ENCODE results near the gene GDPD3. TPM values are rescaled to one million over a fixed set of nuclear protein-coding genes. Genes with fewer than 3 reads are reported as not detected.

Gene GDPD3
- total and polyA plus RNA-seq, 2 of the 13 experiments (the other 11 are each of a cell fraction or from before 2014, with no cell fraction given): 18.7 to 20.6 TPM

DNA sequence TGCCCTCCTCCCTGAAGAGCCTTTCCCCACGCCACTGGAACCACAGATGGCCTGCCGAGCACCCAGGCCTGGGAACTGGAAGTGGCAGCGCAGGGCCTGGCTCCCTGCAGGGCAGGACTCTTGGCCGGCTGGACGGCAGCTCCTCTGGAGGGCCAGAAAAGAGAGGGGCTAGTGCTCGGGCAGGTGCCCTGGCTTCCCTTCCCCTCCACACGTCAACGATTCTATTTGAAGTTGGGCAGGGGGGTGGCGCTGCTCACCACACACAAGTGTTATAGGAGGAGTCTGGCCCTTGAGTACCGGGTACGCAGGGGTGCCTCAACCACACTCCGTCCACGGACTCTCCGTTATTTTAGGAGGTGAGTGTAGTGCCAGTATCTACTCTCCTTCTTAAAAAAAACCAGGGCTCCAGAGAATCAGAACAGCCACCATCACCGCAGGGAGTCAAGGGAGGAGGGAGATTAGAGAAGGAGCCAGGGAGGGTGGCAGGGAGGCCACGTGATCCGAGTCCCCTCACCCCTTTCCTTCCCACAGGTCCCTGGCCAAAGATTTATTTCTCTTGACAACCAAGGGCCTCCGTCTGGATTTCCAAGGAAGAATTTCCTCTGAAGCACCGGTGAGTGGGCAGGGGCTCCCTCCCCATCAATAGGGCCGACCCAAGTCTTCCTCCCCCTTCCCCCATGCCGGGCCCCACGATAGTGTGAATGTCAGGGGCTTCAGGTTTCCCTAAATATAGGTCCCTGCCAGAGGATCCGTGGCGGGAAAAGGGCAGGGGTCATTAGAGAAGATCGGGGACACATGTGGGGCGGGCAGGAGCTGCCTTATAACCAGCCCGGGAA is 49.2 kb downstream of the GDPD3 start (continued):
- TF ChIP-seq, protein P1, sequence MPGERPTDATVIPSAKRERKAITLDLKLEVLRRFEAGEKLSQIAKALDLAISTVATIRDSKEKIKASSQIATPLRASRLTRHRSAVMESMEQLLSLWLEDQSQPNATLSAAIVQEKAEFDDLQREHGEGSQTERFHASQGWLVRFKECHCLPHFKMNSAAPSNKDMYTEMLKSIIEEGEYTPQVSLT (CRISPR knock-in tag; IDR thresholded peaks at IDR 0.05; ENCODE audit: borderline replicate concordance, low read depth): no peak
- TF ChIP-seq, protein P2, sequence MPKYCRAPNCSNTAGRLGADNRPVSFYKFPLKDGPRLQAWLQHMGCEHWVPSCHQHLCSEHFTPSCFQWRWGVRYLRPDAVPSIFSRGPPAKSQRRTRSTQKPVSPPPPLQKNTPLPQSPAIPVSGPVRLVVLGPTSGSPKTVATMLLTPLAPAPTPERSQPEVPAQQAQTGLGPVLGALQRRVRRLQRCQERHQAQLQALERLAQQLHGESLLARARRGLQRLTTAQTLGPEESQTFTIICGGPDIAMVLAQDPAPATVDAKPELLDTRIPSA (CRISPR knock-in tag; IDR thresholded peaks at IDR 0.05; ENCODE audit: borderline replicate concordance): no peak
- TF ChIP-seq HHEX (CRISPR knock-in tag; IDR thresholded peaks at IDR 0.05) (no peak), ZMAT3 (CRISPR knock-in tag; conservative IDR thresholded peaks at IDR 0.05) (no peak; the same call in 1 of the 2 replicates), ZNF510 (CRISPR knock-in tag; IDR thresholded peaks at IDR 0.05; ENCODE audit: low read depth) (0 out of 2 replicates have a peak, but pooled peaks have one; percentile 25), ZNF382 (CRISPR knock-in tag; IDR thresholded peaks at IDR 0.05; ENCODE audit: borderline replicate concordance) (no peak), ZSCAN31 (CRISPR knock-in tag; IDR thresholded peaks at IDR 0.05; ENCODE audit: low read depth) (peak; percentile 13; the same call in 1 of the 2 replicates), REST (IDR thresholded peaks at IDR 0.05; ENCODE audit: borderline replicate concordance in 1 of 2, low read depth in 1 of 2, low read length in 2 of 2) (no peak; a peak in 1 of 4 replicates), XRCC5 (optimal IDR thresholded peaks at IDR 0.05; ENCODE audit: low read length) (peak; percentile 83), ZNF232 (CRISPR knock-in tag; IDR thresholded peaks at IDR 0.05; ENCODE audit: borderline replicate concordance) (peak; percentile 62; the same call in 1 of the 2 replicates), RAD21 (CRISPR knock-in tag; IDR thresholded peaks at IDR 0.05) (peak; percentile 36; the same call in 1 of the 2 replicates), PATZ1 (CRISPR knock-in tag; IDR thresholded peaks at IDR 0.05) (peak; percentile 87), ZSCAN9 (CRISPR knock-in tag; IDR thresholded peaks at IDR 0.05; ENCODE audit: borderline replicate concordance) (peak; percentile 71), ZBTB8A (CRISPR knock-in tag; IDR thresholded peaks at IDR 0.05; ENCODE audit: borderline replicate concordance, low read depth) (no peak), RXRB (CRISPR knock-in tag; IDR thresholded peaks at IDR 0.05; ENCODE audit: borderline replicate concordance) (no peak), ZNF282 (IDR thresholded peaks at IDR 0.05; ENCODE audit: partially characterized antibody) (no peak)
- TF ChIP-seq, protein P3, sequence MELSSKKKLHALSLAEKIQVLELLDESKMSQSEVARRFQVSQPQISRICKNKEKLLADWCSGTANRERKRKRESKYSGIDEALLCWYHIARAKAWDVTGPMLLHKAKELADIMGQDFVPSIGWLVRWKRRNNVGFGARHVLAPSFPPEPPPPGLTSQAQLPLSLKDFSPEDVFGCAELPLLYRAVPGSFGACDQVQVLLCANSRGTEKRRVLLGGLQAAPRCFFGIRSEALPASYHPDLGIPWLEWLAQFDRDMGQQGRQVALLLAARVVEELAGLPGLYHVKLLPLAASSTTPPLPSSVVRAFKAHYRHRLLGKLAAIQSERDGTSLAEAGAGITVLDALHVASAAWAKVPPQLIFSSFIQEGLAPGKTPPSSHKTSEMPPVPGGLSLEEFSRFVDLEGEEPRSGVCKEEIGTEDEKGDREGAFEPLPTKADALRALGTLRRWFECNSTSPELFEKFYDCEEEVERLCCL (CRISPR knock-in tag; IDR thresholded peaks at IDR 0.05; ENCODE audit: borderline replicate concordance): no peak
- TF ChIP-seq, protein P4, sequence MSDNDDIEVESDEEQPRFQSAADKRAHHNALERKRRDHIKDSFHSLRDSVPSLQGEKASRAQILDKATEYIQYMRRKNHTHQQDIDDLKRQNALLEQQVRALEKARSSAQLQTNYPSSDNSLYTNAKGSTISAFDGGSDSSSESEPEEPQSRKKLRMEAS (IDR thresholded peaks at IDR 0.05): peak; percentile 72; the same call in 1 of the 2 replicates
- TF ChIP-seq, protein P5, sequence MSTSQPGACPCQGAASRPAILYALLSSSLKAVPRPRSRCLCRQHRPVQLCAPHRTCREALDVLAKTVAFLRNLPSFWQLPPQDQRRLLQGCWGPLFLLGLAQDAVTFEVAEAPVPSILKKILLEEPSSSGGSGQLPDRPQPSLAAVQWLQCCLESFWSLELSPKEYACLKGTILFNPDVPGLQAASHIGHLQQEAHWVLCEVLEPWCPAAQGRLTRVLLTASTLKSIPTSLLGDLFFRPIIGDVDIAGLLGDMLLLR (CRISPR knock-in tag; IDR thresholded peaks at IDR 0.05): 0 out of 2 replicates have a peak, but pooled peaks have one; percentile 63

Data from HepG2 (cell line).